ENCODE results near the gene ZNF705A.
"Not testable (repeated sequence)": the region's sequence is repeated elsewhere in the genome, so short reads cannot be mapped to it uniquely, and the experiment has no call there.

Gene ZNF705A

GRCh38 chr12:8145754-8146441, 10.9 kb upstream of the ZNF705A start:
- no peaks in the 10 kb centered on the region for H3K27me3 ChIP-seq (ENCODE audit: insufficient read depth, low read length)
- H3K4me3 ChIP-seq (ENCODE audit: low read length), result peak overlapping the region; percentile 27; the same call in 1 of the 2 replicates
- no peak overlapping the region for H3K27ac ChIP-seq (ENCODE audit: low read length)
- H3K36me3 ChIP-seq (ENCODE audit: insufficient read depth, low read depth, low read length), result no peaks in the 10 kb centered on the region
- peaks cover 13% of the 10 kb centered on the region for H3K4me1 ChIP-seq (ENCODE audit: insufficient read depth, low read length)
- peak overlapping the region; percentile 34; the same call in 1 of the 2 replicates for H3K9ac ChIP-seq (ENCODE audit: low read depth, low read length)
- peaks cover 10% of the 10 kb centered on the region; the same call in 1 of the 2 replicates for H3K9me3 ChIP-seq (ENCODE audit: insufficient read depth, low read depth, low read length)

DNA sequence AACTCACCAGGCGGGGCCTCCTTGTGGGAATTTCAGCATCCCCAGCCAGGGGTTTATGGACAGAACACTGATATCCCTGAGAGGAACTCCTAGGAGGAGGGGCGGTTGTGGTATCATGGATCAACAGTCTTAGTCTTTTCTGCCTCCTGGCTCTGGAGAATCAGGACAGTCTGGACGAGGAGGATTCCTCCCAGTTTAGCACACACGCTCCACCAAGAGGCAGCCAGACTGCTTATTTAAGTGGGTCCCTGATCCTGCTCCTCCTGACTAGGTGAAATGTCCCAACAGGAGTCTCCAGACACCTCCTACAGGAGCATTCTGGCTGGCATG, 10.4 kb upstream of the ZNF705A start:
- no peaks in the 10 kb centered on the region for H3K36me3 ChIP-seq (ENCODE audit: insufficient read depth, low read depth, low read length)
- H3K9me3 ChIP-seq (ENCODE audit: insufficient read depth, low read depth, low read length), result peaks cover 10% of the 10 kb centered on the region; the same call in 1 of the 2 replicates
- no peaks in the 10 kb centered on the region for H3K27me3 ChIP-seq (ENCODE audit: insufficient read depth, low read length)
- peaks cover 13% of the 10 kb centered on the region for H3K4me1 ChIP-seq (ENCODE audit: insufficient read depth, low read length)
- H3K27ac ChIP-seq (ENCODE audit: low read length), result no peak overlapping the region
- peak overlapping the region; percentile 27; the same call in 1 of the 2 replicates for H3K4me3 ChIP-seq (ENCODE audit: low read length)
- peak overlapping the region; percentile 34; the same call in 1 of the 2 replicates for H3K9ac ChIP-seq (ENCODE audit: low read depth, low read length)

GRCh38 chr12:8154526-8154925, 2.3 kb upstream of the ZNF705A start:
- Histone ChIP-seq H3K27me3 (ENCODE audit: insufficient read depth, low read length) (no peaks in the 10 kb centered on the region), H3K4me1 (ENCODE audit: insufficient read depth, low read length) (no peaks in the 10 kb centered on the region), H3K9ac (ENCODE audit: low read depth, low read length) (no peak overlapping the region), H3K36me3 (ENCODE audit: insufficient read depth, low read depth, low read length) (no peaks in the 10 kb centered on the region), H3K27ac (ENCODE audit: low read length) (no peak overlapping the region), H3K9me3 (ENCODE audit: insufficient read depth, low read depth, low read length) (no peaks in the 10 kb centered on the region), H3K4me3 (ENCODE audit: low read length) (no peak overlapping the region)

DNA sequence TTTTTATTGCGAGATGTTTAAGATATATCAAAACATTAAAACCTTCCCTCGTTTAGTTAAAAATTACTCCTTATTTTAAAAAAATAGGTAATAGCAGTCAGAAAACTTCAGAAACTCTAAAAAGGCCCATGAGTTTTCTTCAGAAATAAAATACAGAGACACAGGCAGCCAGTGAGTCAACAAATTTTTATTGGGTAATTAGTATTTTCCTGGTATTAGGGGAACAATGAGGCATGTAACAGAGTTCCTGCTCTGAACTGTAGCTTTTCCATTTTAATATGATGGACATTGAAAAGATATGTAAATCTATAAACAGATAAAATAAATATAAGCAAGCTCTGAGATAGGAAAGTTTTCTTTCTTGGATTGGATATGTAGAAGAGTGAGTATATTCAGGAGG, 399 bp upstream of the ZNF705A start:
- no peak overlapping the region for H3K4me3 ChIP-seq (ENCODE audit: low read length)
- no peak overlapping the region for H3K9ac ChIP-seq (ENCODE audit: low read depth, low read length)
- H3K27me3 ChIP-seq (ENCODE audit: insufficient read depth, low read length), result no peaks in the 10 kb centered on the region
- H3K27ac ChIP-seq (ENCODE audit: low read length), result no peak overlapping the region
- no peaks in the 10 kb centered on the region for H3K36me3 ChIP-seq (ENCODE audit: insufficient read depth, low read depth, low read length)
- no peaks in the 10 kb centered on the region for H3K9me3 ChIP-seq (ENCODE audit: insufficient read depth, low read depth, low read length)
- H3K4me1 ChIP-seq (ENCODE audit: insufficient read depth, low read length), result no peaks in the 10 kb centered on the region

DNA sequence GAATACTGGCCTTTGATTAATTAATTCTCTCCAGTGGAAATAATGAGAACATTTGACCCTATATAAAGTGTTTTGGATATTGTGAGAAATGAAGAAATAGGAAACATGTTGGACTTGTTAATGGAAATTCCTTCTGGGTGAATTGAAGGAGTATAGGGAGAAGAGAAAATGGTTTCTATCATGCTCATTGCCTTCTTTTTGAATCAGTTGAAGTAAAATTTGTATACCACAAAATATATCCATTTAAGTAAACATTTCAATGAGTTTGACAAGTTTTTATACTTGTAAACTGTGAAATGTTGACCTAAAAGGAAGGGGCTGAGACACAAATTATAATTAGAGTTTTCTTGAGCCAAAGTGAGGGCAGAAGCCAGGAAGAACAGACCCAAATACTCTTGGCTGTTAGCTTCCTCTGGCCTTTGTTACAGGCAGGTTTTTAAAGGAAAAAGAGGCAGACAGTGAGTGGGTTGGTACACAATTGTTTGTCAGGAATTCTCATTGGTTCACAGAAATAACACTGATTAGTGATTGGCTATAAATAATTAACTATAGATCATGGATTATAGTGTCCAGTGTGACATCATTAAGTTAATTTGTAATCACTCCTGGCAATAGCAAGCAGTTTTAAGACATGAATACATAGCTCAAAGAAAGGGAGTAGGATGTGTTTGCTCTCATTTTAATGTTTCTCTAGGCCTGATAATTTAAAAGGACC, 826 bp downstream of the ZNF705A start:
- Histone ChIP-seq H3K27me3 (ENCODE audit: insufficient read depth, low read length) (no peaks in the 10 kb centered on the region), H3K4me1 (ENCODE audit: insufficient read depth, low read length) (no peaks in the 10 kb centered on the region), H3K4me3 (ENCODE audit: low read length) (no peak overlapping the region), H3K36me3 (ENCODE audit: insufficient read depth, low read depth, low read length) (no peaks in the 10 kb centered on the region), H3K9me3 (ENCODE audit: insufficient read depth, low read depth, low read length) (no peaks in the 10 kb centered on the region), H3K27ac (ENCODE audit: low read length) (no peak overlapping the region), H3K9ac (ENCODE audit: low read depth, low read length) (no peak overlapping the region)

- not testable (repeated sequence) for H3K27me3 ChIP-seq (ENCODE audit: insufficient read depth, low read length); H3K9me3 ChIP-seq (ENCODE audit: insufficient read depth, low read depth, low read length); H3K9ac ChIP-seq (ENCODE audit: low read depth, low read length); H3K36me3 ChIP-seq (ENCODE audit: insufficient read depth, low read depth, low read length); H3K4me3 ChIP-seq (ENCODE audit: low read length); H3K27ac ChIP-seq (ENCODE audit: low read length); H3K4me1 ChIP-seq (ENCODE audit: insufficient read depth, low read length)
Observed at GRCh38 chr12:8172911-8173310, 16.1 kb downstream of the ZNF705A start.

- H3K9me3 ChIP-seq (ENCODE audit: insufficient read depth, low read depth, low read length); H3K36me3 ChIP-seq (ENCODE audit: insufficient read depth, low read depth, low read length); H3K4me1 ChIP-seq (ENCODE audit: insufficient read depth, low read length); H3K27ac ChIP-seq (ENCODE audit: low read length); H3K27me3 ChIP-seq (ENCODE audit: insufficient read depth, low read length): not testable (repeated sequence)
- peak overlapping the region; percentile 61; the same call in 1 of the 2 replicates for H3K4me3 ChIP-seq (ENCODE audit: low read length)
- peak overlapping the region; percentile 58 for H3K9ac ChIP-seq (ENCODE audit: low read depth, low read length)
Observed at GRCh38 chr12:8179989-8180585, 23.3 kb downstream of the ZNF705A start.

- H3K4me3 ChIP-seq (ENCODE audit: low read length), result 0 out of 2 replicates have a peak overlapping the region, but pooled peaks have one; percentile 61
- not testable (repeated sequence) for H3K9ac ChIP-seq (ENCODE audit: low read depth, low read length); H3K4me1 ChIP-seq (ENCODE audit: insufficient read depth, low read length); H3K27ac ChIP-seq (ENCODE audit: low read length); H3K27me3 ChIP-seq (ENCODE audit: insufficient read depth, low read length); H3K36me3 ChIP-seq (ENCODE audit: insufficient read depth, low read depth, low read length); H3K9me3 ChIP-seq (ENCODE audit: insufficient read depth, low read depth, low read length)
Observed at GRCh38 chr12:8181271-8181670, 24.5 kb downstream of the ZNF705A start.

GRCh38 chr12:8182923-8183322, 26.1 kb downstream of the ZNF705A start:
- not testable (repeated sequence) for H3K36me3 ChIP-seq (ENCODE audit: insufficient read depth, low read depth, low read length); H3K9ac ChIP-seq (ENCODE audit: low read depth, low read length); H3K27me3 ChIP-seq (ENCODE audit: insufficient read depth, low read length); H3K27ac ChIP-seq (ENCODE audit: low read length); H3K4me3 ChIP-seq (ENCODE audit: low read length); H3K9me3 ChIP-seq (ENCODE audit: insufficient read depth, low read depth, low read length); H3K4me1 ChIP-seq (ENCODE audit: insufficient read depth, low read length)

GRCh38 chr12:8183346-8183745, 26.5 kb downstream of the ZNF705A start:
- not testable (repeated sequence) for H3K27me3 ChIP-seq (ENCODE audit: insufficient read depth, low read length); H3K9ac ChIP-seq (ENCODE audit: low read depth, low read length); H3K36me3 ChIP-seq (ENCODE audit: insufficient read depth, low read depth, low read length); H3K27ac ChIP-seq (ENCODE audit: low read length); H3K4me1 ChIP-seq (ENCODE audit: insufficient read depth, low read length); H3K4me3 ChIP-seq (ENCODE audit: low read length); H3K9me3 ChIP-seq (ENCODE audit: insufficient read depth, low read depth, low read length)

DNA sequence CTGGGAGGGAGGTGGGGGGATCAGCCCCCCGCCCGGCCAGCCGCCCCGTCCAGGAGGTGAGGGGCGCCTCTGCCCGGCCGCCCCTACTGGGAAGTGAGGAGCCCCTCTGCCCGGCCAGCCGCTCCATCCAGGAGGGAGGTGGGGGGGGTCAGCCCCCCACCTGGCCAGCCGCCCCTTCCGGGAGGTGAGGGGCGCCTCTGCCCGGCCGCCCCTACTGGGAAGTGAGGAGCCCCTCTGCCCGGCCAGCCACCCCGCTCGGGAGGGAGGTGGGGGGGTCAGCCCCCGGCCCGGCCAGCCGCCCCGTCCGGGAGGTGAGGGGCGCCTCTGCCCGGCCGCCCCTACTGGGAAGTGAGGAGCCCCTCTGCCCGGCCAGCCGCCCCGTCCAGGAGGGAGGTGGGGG, 27.4 kb downstream of the ZNF705A start:
- H3K36me3 ChIP-seq (ENCODE audit: insufficient read depth, low read depth, low read length); H3K4me1 ChIP-seq (ENCODE audit: insufficient read depth, low read length); H3K9me3 ChIP-seq (ENCODE audit: insufficient read depth, low read depth, low read length); H3K27me3 ChIP-seq (ENCODE audit: insufficient read depth, low read length); H3K27ac ChIP-seq (ENCODE audit: low read length); H3K9ac ChIP-seq (ENCODE audit: low read depth, low read length); H3K4me3 ChIP-seq (ENCODE audit: low read length): not testable (repeated sequence)

- H3K27me3 ChIP-seq (ENCODE audit: insufficient read depth, low read length); H3K9ac ChIP-seq (ENCODE audit: low read depth, low read length); H3K9me3 ChIP-seq (ENCODE audit: insufficient read depth, low read depth, low read length); H3K36me3 ChIP-seq (ENCODE audit: insufficient read depth, low read depth, low read length); H3K4me3 ChIP-seq (ENCODE audit: low read length); H3K4me1 ChIP-seq (ENCODE audit: insufficient read depth, low read length); H3K27ac ChIP-seq (ENCODE audit: low read length): not testable (repeated sequence)
Observed at GRCh38 chr12:8188088-8188487, 31.3 kb downstream of the ZNF705A start.
